H1 (cell line): Measurements from ENCODE around the gene PURA. TPM values are rescaled to one million over a fixed set of nuclear protein-coding genes. Genes with fewer than 3 reads are reported as not detected.
A peak's percentile ranks its signal among the peaks of the same experiment; 100 is the strongest.

Source experiments
- CTCF ChIA-PET: fragments of 300-600 bp; sonication (Branson Sonifier 250); formaldehyde crosslinking; loops from one replicate; lab custom pipeline; 2021; ENCODE audit not compliant: partially characterized antibody; lab: Charles Lee
- POLR2A ChIA-PET: fragments of 300-600 bp; sonication (Branson Sonifier 250); formaldehyde crosslinking; loops from one replicate; lab custom pipeline; 2021; ENCODE audit warnings: inconsistent platforms; ENCODE audit not compliant: partially characterized antibody; lab: Charles Lee
- DNase-seq, 2 experiments: peaks; one replicate each; pipeline versions ENCODE4 v3.0.0 to v3.0.0-alpha.2; 2010 to 2022; ENCODE audit warnings: low spot score in 2 of 2, low read depth in 1 of 2, mixed read lengths in 1 of 2
- FAIRE-seq: peaks from 2 replicates; lab custom pipeline; 2011; peaks lifted over from hg19 to GRCh38; lab: Jason Lieb, UNC
- H2AFZ ChIP-seq: 2 replicates; pipeline ENCODE4 v1.8.1; 2012; ENCODE audit warnings: low read length, inconsistent platforms
- H2AK5ac ChIP-seq: 2 replicates; pipeline ENCODE4 v1.6.1; 2013; ENCODE audit warnings: low read depth, low read length
- H2BK120ac ChIP-seq: replicated peaks from 2 replicates; pipeline ENCODE3; 2013; ENCODE audit warnings: low read depth, low read length, inconsistent platforms
- H2BK12ac ChIP-seq: 2 replicates; pipeline ENCODE4 v1.6.1; 2013; ENCODE audit warnings: low read depth, low read length
- H2BK15ac ChIP-seq: 2 replicates; pipeline ENCODE4 v1.6.1; 2013; ENCODE audit warnings: low read length
- H2BK20ac ChIP-seq: 2 replicates; pipeline ENCODE4 v1.6.1; 2013; ENCODE audit warnings: low read length
- H2BK5ac ChIP-seq: 2 replicates; pipeline ENCODE4 v1.6.1; 2013; ENCODE audit warnings: low read depth, low read length
- H3K14ac ChIP-seq: 2 replicates; pipeline ENCODE4 v1.6.1; 2013; ENCODE audit warnings: inconsistent platforms; ENCODE audit not compliant: insufficient read length
- H3K18ac ChIP-seq: 2 replicates; pipeline ENCODE4 v1.6.1; 2013; ENCODE audit warnings: low read length; ENCODE audit errors: extremely low read depth
- H3K23ac ChIP-seq: 2 replicates; pipeline ENCODE4 v1.6.1; 2013; ENCODE audit warnings: inconsistent platforms; ENCODE audit not compliant: insufficient read length
- H3K23me2 ChIP-seq: 2 replicates; pipeline ENCODE4 v1.6.1; 2013; ENCODE audit warnings: low read depth, low read length
- H3K27ac ChIP-seq: 2 replicates; pipeline ENCODE4 v1.6.1; 2011; ENCODE audit warnings: low read depth, low read length, inconsistent platforms
- H3K27me3 ChIP-seq, 4 experiments: replicated peaks in 1 of 4; 1 replicate in 1 of 4; 2 replicates in 3 of 4; pipeline versions ENCODE4 v1.6.1 to v1.8.1; 2011 to 2013; ENCODE audit warnings: low read length in 3 of 4, mild to moderate bottlenecking in 3 of 4, inconsistent platforms in 2 of 4, mixed read lengths in 2 of 4, moderate library complexity in 1 of 4; ENCODE audit not compliant: control insufficient read depth in 3 of 4, insufficient read depth in 3 of 4; ENCODE audit errors: extremely low read depth in 1 of 4
- H3K36me3 ChIP-seq, 4 experiments: 2 replicates each; pipeline versions ENCODE4 v1.6.1 to v1.8.1; 2011 to 2013; ENCODE audit warnings: mild to moderate bottlenecking in 4 of 4, low read length in 3 of 4, moderate library complexity in 2 of 4, control low read depth in 1 of 4, inconsistent platforms in 1 of 4; ENCODE audit not compliant: insufficient read depth in 4 of 4, control insufficient read depth in 2 of 4
- H3K4ac ChIP-seq: replicated peaks from 2 replicates; pipeline ENCODE3; 2013; ENCODE audit warnings: low read length, low read depth, mixed read lengths, inconsistent platforms; ENCODE audit not compliant: insufficient read length
- H3K4me1 ChIP-seq, 4 experiments: replicated peaks in 1 of 4; 1 replicate in 1 of 4; 2 replicates in 3 of 4; pipeline versions ENCODE4 v1.6.1 to v1.8.1; 2011 to 2013; ENCODE audit warnings: low read length in 3 of 4, inconsistent platforms in 2 of 4, mixed read lengths in 1 of 4; ENCODE audit not compliant: insufficient read depth in 4 of 4, control insufficient read depth in 3 of 4
- H3K4me2 ChIP-seq, 2 experiments: 2 replicates each; pipeline versions ENCODE4 v1.6.1 to v1.8.1; 2011 to 2013; ENCODE audit warnings: low read depth in 2 of 2, low read length in 2 of 2, control low read depth in 1 of 2, inconsistent platforms in 1 of 2, mild to moderate bottlenecking in 1 of 2; ENCODE audit not compliant: insufficient read depth in 1 of 2
- H3K4me3 ChIP-seq, 4 experiments: fragments of 200-600, 300-600 bp in 1 of 4; sonication (generic), shearing (Covaris generic), sonication (Bioruptor Twin) in 1 of 4; 2 replicates each; pipeline versions ENCODE4 v1.5.1 to v1.8.1; 2011 to 2016; ENCODE audit warnings: low read length in 4 of 4, low read depth in 3 of 4, control low read depth in 2 of 4, inconsistent platforms in 2 of 4, mild to moderate bottlenecking in 2 of 4, mixed read lengths in 1 of 4, moderate library complexity in 1 of 4; ENCODE audit not compliant: insufficient read depth in 2 of 4; ENCODE audit errors: extremely low read depth in 1 of 4
- H3K56ac ChIP-seq: replicated peaks from 2 replicates; pipeline ENCODE3; 2013; ENCODE audit warnings: low read depth, mild to moderate bottlenecking, mixed read lengths, low read length, inconsistent platforms; ENCODE audit not compliant: insufficient read length
- H3K79me1 ChIP-seq: 2 replicates; pipeline ENCODE4 v1.6.1; 2013; ENCODE audit warnings: low read depth, low read length, control low read depth
- H3K79me2 ChIP-seq, 2 experiments: 2 replicates each; pipeline versions ENCODE4 v1.6.1 to v1.8.1; 2012 to 2013; ENCODE audit warnings: low read length in 2 of 2, mild to moderate bottlenecking in 2 of 2, inconsistent platforms in 1 of 2; ENCODE audit not compliant: insufficient read depth in 2 of 2, control insufficient read depth in 1 of 2
- H3K9ac ChIP-seq, 4 experiments: replicated peaks in 1 of 4; 1 replicate in 1 of 4; 2 replicates in 3 of 4; pipeline versions ENCODE4 v1.6.1 to v1.8.1; 2011 to 2013; ENCODE audit warnings: low read depth in 3 of 4, low read length in 3 of 4, control low read depth in 2 of 4, mild to moderate bottlenecking in 2 of 4, moderate library complexity in 2 of 4, inconsistent platforms in 1 of 4; ENCODE audit errors: extremely low read depth in 1 of 4
- H3K9me3 ChIP-seq, 2 experiments: 2 replicates each; pipeline versions ENCODE4 v1.6.1 to v1.8.1; 2012 to 2013; ENCODE audit warnings: mild to moderate bottlenecking in 2 of 2, moderate library complexity in 2 of 2, control low read depth in 1 of 2, inconsistent platforms in 1 of 2, low read depth in 1 of 2, low read length in 1 of 2, mixed read lengths in 1 of 2; ENCODE audit not compliant: insufficient read depth in 2 of 2
- H4K20me1 ChIP-seq, 2 experiments: replicated peaks in 1 of 2; 2 replicates each; pipeline versions ENCODE3 to v1.8.1; 2011 to 2013; ENCODE audit warnings: inconsistent platforms in 2 of 2, low read length in 2 of 2, mild to moderate bottlenecking in 1 of 2; ENCODE audit not compliant: insufficient read depth in 2 of 2, control insufficient read depth in 1 of 2
- H4K5ac ChIP-seq: 2 replicates; pipeline ENCODE4 v1.6.1; 2013; ENCODE audit warnings: low read length, low read depth, mixed read lengths, inconsistent platforms; ENCODE audit not compliant: insufficient read length
- H4K8ac ChIP-seq: 2 replicates; pipeline ENCODE4 v1.8.0; 2013; ENCODE audit warnings: mild to moderate bottlenecking, moderate library complexity, low read length, inconsistent platforms; ENCODE audit not compliant: insufficient read depth; ENCODE audit errors: extremely low read depth
- H4K91ac ChIP-seq: replicated peaks from 2 replicates; pipeline ENCODE3; 2013; ENCODE audit warnings: low read length, mixed read lengths, inconsistent platforms; ENCODE audit not compliant: insufficient read length
- ASH2L ChIP-seq: fragments of 200-600, 300-600 bp; sonication (generic); IDR thresholded peaks from one replicate; pipeline ENCODE4 v1.7.1; 2017; ENCODE audit warnings: low read length
- CBX5 ChIP-seq: fragments of 300-800, 300-1000 bp; sonication (generic); IDR thresholded peaks from 2 replicates; pipeline ENCODE4 v1.7.1; 2016; ENCODE audit warnings: antibody characterized with exemption, low read length, low read depth
- CHD1 ChIP-seq: IDR thresholded peaks from 2 replicates; pipeline ENCODE4 v1.6.1; 2012; ENCODE audit warnings: low read depth, low read length, improper control_type of control experiment
- EGR1 ChIP-seq: IDR thresholded peaks from 2 replicates; pipeline ENCODE4 v1.6.1; 2011; ENCODE audit warnings: low read depth, low read length, borderline replicate concordance
- EZH2 ChIP-seq: fragments of 200-600 bp; sonication (generic); IDR thresholded peaks from 2 replicates; pipeline ENCODE4 v1.7.1; 2012; ENCODE audit warnings: low read depth, mild to moderate bottlenecking, moderate library complexity, low read length, inconsistent platforms; ENCODE audit not compliant: severe bottlenecking
- JUND ChIP-seq: IDR thresholded peaks from 2 replicates; pipeline ENCODE4 v1.6.1; 2011; ENCODE audit warnings: mild to moderate bottlenecking, improper control_type of control experiment, low read length
- KDM4A ChIP-seq: IDR thresholded peaks from one replicate; pipeline ENCODE4 v1.7.1; 2012; ENCODE audit warnings: low read depth, mild to moderate bottlenecking, moderate library complexity, low read length, inconsistent platforms; ENCODE audit not compliant: severe bottlenecking
- PHF8 ChIP-seq: fragments of 200-600 bp; sonication (generic); conservative IDR thresholded peaks from 2 replicates; pipeline ENCODE4 v1.7.1; 2012; ENCODE audit warnings: low read depth, mild to moderate bottlenecking, inconsistent platforms, low read length, moderate library complexity
- RFX5 ChIP-seq: IDR thresholded peaks from 2 replicates; pipeline ENCODE4 v1.6.1; 2011; ENCODE audit warnings: low read depth, low read length, improper control_type of control experiment, borderline replicate concordance
- SP1 ChIP-seq: IDR thresholded peaks from 2 replicates; pipeline ENCODE4 v1.6.1; 2011; ENCODE audit warnings: low read depth, low read length
- ZNF274 ChIP-seq: IDR thresholded peaks from 2 replicates; pipeline ENCODE4 v1.7.0; 2012; ENCODE audit warnings: low read length, borderline replicate concordance; ENCODE audit errors: extremely low read depth
- WGBS, 2 experiments: shearing (Covaris generic) in 1 of 2; methylation state at CpG; one replicate each; pipeline versions ENCODE4 v1.1.6 to v1.1.7; 2013 to 2015; ENCODE audit warnings: low lambda C conversion rate in 2 of 2, mixed read lengths in 2 of 2, inconsistent platforms in 1 of 2, low coverage in 1 of 2, missing lambda C conversion rate in 1 of 2; ENCODE audit not compliant: insufficient replicate concordance in 2 of 2, insufficient coverage in 1 of 2, insufficient read length in 1 of 2; ENCODE audit errors: extremely low coverage in 1 of 2, missing lambda C conversion rate in 1 of 2; 5-methylcytosine and 5-hydroxymethylcytosine counted together
- polyA plus RNA-seq, 7 experiments: library from polyadenylated mRNA; depleted of rRNA in 3 of 7; stranded (reverse) in 5 of 7; unstranded in 2 of 7; fragments of >200 nt in 5 of 7; fragments of 200-250 nt in 2 of 7; gene quantifications; 1 replicate in 5 of 7; 2 replicates in 1 of 7; 4 replicates in 1 of 7; pipeline versions ENCODE4 v1.2.1 to v1.2.3, GENCODE V29; 2011 to 2013; ENCODE audit warnings: missing spikeins in 2 of 7, mixed read lengths in 2 of 7
- total RNA-seq: library from RNA; stranded (reverse); fragmentation: NEBNext Ultra II Directional; extraction: Animal tissue kit (Norgen Biotek cat#: 25700); gene quantifications from 2 replicates; pipeline ENCODE4 v1.2.1, GENCODE V29; 2021

Gene PURA
- total and polyA plus RNA-seq, 2 of the 8 experiments (the other 6 are each of a cell fraction or from before 2014, with no cell fraction given) = 0.98 to 2.1 TPM

DNA sequence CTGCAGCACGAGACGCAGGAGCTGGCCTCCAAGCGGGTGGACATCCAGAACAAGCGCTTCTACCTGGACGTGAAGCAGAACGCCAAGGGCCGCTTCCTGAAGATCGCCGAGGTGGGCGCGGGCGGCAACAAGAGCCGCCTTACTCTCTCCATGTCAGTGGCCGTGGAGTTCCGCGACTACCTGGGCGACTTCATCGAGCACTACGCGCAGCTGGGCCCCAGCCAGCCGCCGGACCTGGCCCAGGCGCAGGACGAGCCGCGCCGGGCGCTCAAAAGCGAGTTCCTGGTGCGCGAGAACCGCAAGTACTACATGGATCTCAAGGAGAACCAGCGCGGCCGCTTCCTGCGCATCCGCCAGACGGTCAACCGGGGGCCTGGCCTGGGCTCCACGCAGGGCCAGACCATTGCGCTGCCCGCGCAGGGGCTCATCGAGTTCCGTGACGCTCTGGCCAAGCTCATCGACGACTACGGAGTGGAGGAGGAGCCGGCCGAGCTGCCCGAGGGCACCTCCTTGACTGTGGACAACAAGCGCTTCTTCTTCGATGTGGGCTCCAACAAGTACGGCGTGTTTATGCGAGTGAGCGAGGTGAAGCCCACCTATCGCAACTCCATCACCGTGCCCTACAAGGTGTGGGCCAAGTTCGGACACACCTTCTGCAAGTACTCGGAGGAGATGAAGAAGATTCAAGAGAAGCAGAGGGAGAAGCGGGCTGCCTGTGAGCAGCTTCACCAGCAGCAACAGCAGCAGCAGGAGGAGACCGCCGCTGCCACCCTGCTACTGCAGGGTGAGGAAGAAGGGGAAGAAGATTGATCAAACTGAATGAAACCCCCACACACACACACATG lies 654 bp downstream of the PURA start:
- ChIA-PET CTCF (interaction anchor here (0.9 to 7.9 kb wide), 5 partner anchors 12 to 55 kb away, joined by 3 to 91 read pairs (median 4); no protein-coding TSS in a partner anchor), POLR2A (interaction anchor here (0.7 to 1.9 kb wide), 3 partner anchors 12 to 1695 kb away, joined by 3 to 5 read pairs (median 4); no protein-coding TSS in a partner anchor)
- Histone ChIP-seq H2BK15ac (peak overlapping the region; percentile 61; the same call in 1 of the 2 replicates), H2AK5ac (no peak overlapping the region), H4K8ac (peak overlapping the region; percentile 84), H3K79me1 (no peaks in the 10 kb centered on the region), H3K4me2 (peak overlapping the region; percentile 98), H2AFZ (peak overlapping the region; percentile 76; the same call in 1 of the 2 replicates), H2BK12ac (peak overlapping the region; percentile 76; the same call in 1 of the 2 replicates), H4K20me1 (peaks cover 8 to 22% of the 10 kb centered on the region in 2 experiments), H2BK120ac (no peak overlapping the region), H4K91ac (no peak overlapping the region), H3K4me3 (peak overlapping the region; percentile 53 to 85 (median 78)), H3K56ac (no peak overlapping the region), H3K4me1 (peaks cover 6 to 17% (median 7%) of the 10 kb centered on the region in 4 experiments), H3K9me3 (no peaks in the 10 kb centered on the region), H3K9ac (peak overlapping the region; percentile 22 to 72 (median 48)), H4K5ac (no peak overlapping the region), H3K18ac (peak overlapping the region; percentile 76), H3K27me3 (peaks cover 26 to 63% (median 48%) of the 10 kb centered on the region in 4 experiments), H3K23me2 (peaks cover 14% of the 10 kb centered on the region), H2BK5ac (peak overlapping the region; percentile 37; the same call in 1 of the 2 replicates), H3K4ac (no peak overlapping the region), H3K23ac (no peak overlapping the region), H3K36me3 (no peaks in the 10 kb centered on the region), H3K14ac (no peak overlapping the region), H3K79me2 (no peaks in the 10 kb centered on the region), H3K27ac (no peak overlapping the region), H2BK20ac (no peak overlapping the region; the same call in 1 of the 2 replicates)
- WGBS, 2 experiments = 2% methylated on average over 46 of the region's 65 CpGs; no CpG with 5 or more reads in 1 of the 2 experiments
- FAIRE-seq = no peak
- DNase-seq = peak in 1 of 2 experiments; percentile 79
- TF ChIP-seq PHF8 = no peak
- TF ChIP-seq CBX5 = no peak
- TF ChIP-seq ZNF274 = no peak
- peak; percentile 78 for TF ChIP-seq EZH2
- TF ChIP-seq JUND = no peak
- TF ChIP-seq SP1 = no peak
- no peak for TF ChIP-seq CHD1
- TF ChIP-seq KDM4A = peak; percentile 65
- TF ChIP-seq RFX5 = no peak
- no peak for TF ChIP-seq EGR1
- TF ChIP-seq ASH2L = peak; percentile 73
